ENCODE results near the gene AGAP3. TPM values are rescaled to one million over a fixed set of nuclear protein-coding genes. Genes with fewer than 3 reads are reported as not detected.

The AGAP3 gene
- total and polyA plus RNA-seq, 7 donors, result 27.7 to 89.7 (median 36.4) TPM

DNA sequence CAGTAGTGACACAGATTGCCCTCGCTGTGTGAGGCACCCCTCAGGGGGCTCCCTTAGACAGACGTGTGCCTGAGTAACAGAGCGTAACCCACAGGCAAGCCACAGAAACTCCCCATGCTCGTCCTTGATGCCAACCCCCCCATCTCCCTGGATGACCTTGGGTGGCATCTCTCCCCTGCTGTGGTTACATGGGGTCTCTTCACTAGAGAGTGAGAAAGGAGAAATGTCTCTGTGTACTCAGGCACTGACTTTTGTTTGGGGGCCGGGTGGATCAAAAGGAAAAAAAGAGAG lies 101.9 kb downstream of the AGAP3 start:
- DNase-seq, result no peak
- no peak for TF ChIP-seq POLR2AphosphoS5 (IDR thresholded peaks at IDR 0.05)
- TF ChIP-seq POLR2A (IDR thresholded peaks at IDR 0.05), result no peak
- WGBS, 2 donors, result 50 to 52% methylated on average over 5 of the region's 5 CpGs
- no peaks in the 10 kb centered on the region for H3K4me1 ChIP-seq
- no peak overlapping the region for H3K4me3 ChIP-seq
- intact Hi-C loops (cut with DNase I), result no loop called here
- H3K27ac ChIP-seq, result no peak overlapping the region
- no peaks in the 10 kb centered on the region for H3K36me3 ChIP-seq
- no peaks in the 10 kb centered on the region for H3K9me3 ChIP-seq
- no peaks in the 10 kb centered on the region for H3K27me3 ChIP-seq

DNA sequence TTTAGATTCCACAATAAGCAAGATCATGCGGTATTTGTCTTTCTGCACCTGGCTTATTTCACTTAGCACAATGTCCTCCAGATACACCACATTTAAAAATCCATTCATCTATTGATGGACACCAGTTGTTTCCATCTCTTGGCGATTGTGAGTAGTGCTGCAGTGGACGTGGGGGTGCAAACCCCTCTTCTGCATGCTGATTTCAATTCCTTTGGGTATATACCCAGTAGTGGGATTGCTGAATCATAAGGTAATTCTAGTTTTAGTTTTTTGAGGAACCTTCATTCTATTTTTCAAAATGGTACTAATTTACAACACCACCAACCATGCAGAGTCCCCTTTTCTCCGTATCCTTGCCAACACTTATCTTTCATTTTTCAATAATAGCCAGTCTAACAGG lies 102.8 kb downstream of the AGAP3 start:
- no peak for DNase-seq
- WGBS, 2 donors, result 74 to 79% methylated on average over 4 of the region's 4 CpGs
- Histone ChIP-seq H3K36me3 (no peaks in the 10 kb centered on the region), H3K27ac (no peak overlapping the region), H3K9me3 (no peaks in the 10 kb centered on the region), H3K27me3 (no peaks in the 10 kb centered on the region), H3K4me1 (no peaks in the 10 kb centered on the region), H3K4me3 (no peak overlapping the region)
- TF ChIP-seq, protein P1, sequence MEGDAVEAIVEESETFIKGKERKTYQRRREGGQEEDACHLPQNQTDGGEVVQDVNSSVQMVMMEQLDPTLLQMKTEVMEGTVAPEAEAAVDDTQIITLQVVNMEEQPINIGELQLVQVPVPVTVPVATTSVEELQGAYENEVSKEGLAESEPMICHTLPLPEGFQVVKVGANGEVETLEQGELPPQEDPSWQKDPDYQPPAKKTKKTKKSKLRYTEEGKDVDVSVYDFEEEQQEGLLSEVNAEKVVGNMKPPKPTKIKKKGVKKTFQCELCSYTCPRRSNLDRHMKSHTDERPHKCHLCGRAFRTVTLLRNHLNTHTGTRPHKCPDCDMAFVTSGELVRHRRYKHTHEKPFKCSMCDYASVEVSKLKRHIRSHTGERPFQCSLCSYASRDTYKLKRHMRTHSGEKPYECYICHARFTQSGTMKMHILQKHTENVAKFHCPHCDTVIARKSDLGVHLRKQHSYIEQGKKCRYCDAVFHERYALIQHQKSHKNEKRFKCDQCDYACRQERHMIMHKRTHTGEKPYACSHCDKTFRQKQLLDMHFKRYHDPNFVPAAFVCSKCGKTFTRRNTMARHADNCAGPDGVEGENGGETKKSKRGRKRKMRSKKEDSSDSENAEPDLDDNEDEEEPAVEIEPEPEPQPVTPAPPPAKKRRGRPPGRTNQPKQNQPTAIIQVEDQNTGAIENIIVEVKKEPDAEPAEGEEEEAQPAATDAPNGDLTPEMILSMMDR (IDR thresholded peaks at IDR 0.05), result no peak
- TF ChIP-seq POLR2AphosphoS5 (IDR thresholded peaks at IDR 0.05) (no peak), POLR2A (IDR thresholded peaks at IDR 0.05) (no peak), EP300 (IDR thresholded peaks at IDR 0.05) (no peak)
- intact Hi-C loops (cut with DNase I), result no loop called here

DNA sequence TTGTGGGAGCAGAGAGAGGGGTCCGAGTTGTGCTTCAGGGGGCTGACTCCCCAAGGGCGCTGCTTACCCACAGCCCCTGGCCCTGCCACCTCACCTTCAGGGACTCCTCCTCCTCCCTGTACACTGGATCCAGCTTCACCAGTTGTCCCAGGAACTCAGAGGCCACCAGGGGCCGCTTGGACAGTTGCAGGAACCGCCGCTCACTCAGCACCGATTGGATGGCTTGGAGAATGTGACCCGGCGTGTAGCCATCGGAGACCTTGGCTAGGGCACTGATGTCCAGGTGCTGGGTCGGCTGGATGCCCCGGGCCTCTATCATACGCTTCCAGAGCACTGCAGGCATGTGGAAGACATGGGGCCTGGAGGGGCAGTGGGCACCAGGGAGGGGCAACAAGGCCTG lies 105.3 kb downstream of the AGAP3 start:
- peaks cover 0 to 10% (median 7%) of the 10 kb centered on the region in 3 donors for H3K27me3 ChIP-seq
- H3K4me3 ChIP-seq, result no peak overlapping the region
- no peaks in the 10 kb centered on the region for H3K9me3 ChIP-seq
- no peaks in the 10 kb centered on the region for H3K4me1 ChIP-seq
- intact Hi-C loops (cut with DNase I), result no loop called here
- no peak overlapping the region for H3K27ac ChIP-seq
- 79 to 86% methylated on average over 12 of the region's 12 CpGs for WGBS, 2 donors
- DNase-seq, result no peak
- TF ChIP-seq EP300 (IDR thresholded peaks at IDR 0.05), result no peak
- TF ChIP-seq POLR2A (IDR thresholded peaks at IDR 0.05), result no peak
- TF ChIP-seq, protein P1 (IDR thresholded peaks at IDR 0.05), result no peak
- no peak for TF ChIP-seq POLR2AphosphoS5 (IDR thresholded peaks at IDR 0.05)
- no peaks in the 10 kb centered on the region for H3K36me3 ChIP-seq

DNA sequence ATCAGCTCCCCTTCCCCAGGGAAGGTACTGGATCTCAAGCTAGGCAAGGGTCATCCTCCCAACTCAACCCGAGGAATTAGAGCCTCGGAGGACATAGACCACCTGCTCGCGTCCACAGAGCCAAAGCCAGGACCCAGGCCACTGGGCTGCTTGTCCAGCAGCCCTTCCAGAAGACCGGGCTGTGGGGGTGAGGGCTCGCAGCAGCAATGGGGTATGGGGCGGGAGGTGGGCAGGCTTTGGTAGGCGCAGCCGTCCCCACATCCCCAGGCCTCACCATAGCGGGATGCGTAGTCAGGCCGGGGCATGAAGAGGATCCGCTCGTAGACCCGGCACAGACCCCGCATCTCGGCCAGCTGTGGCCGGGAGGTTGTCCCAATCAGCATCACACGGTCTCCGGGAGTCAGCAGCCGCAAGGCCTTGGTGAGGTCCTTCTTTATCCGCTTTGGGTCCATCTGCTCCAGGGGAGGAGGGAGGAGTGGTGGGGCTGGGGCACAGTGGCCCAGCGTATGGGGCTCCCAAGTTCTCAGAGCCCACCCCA lies 105.8 kb downstream of the AGAP3 start:
- Histone ChIP-seq H3K27ac (no peak overlapping the region), H3K36me3 (no peaks in the 10 kb centered on the region), H3K4me3 (no peak overlapping the region), H3K9me3 (no peaks in the 10 kb centered on the region), H3K27me3 (peaks cover 0 to 10% (median 7%) of the 10 kb centered on the region in 3 donors), H3K4me1 (no peaks in the 10 kb centered on the region)
- DNase-seq, result no peak
- TF ChIP-seq, protein P1 (IDR thresholded peaks at IDR 0.05), result no peak
- no peak for TF ChIP-seq POLR2A (IDR thresholded peaks at IDR 0.05)
- no peak for TF ChIP-seq EP300 (IDR thresholded peaks at IDR 0.05)
- TF ChIP-seq POLR2AphosphoS5 (IDR thresholded peaks at IDR 0.05), result no peak
- WGBS, 2 donors, result 93 to 95% methylated on average over 23 of the region's 23 CpGs
- intact Hi-C loops (cut with DNase I), result no loop called here

DNA sequence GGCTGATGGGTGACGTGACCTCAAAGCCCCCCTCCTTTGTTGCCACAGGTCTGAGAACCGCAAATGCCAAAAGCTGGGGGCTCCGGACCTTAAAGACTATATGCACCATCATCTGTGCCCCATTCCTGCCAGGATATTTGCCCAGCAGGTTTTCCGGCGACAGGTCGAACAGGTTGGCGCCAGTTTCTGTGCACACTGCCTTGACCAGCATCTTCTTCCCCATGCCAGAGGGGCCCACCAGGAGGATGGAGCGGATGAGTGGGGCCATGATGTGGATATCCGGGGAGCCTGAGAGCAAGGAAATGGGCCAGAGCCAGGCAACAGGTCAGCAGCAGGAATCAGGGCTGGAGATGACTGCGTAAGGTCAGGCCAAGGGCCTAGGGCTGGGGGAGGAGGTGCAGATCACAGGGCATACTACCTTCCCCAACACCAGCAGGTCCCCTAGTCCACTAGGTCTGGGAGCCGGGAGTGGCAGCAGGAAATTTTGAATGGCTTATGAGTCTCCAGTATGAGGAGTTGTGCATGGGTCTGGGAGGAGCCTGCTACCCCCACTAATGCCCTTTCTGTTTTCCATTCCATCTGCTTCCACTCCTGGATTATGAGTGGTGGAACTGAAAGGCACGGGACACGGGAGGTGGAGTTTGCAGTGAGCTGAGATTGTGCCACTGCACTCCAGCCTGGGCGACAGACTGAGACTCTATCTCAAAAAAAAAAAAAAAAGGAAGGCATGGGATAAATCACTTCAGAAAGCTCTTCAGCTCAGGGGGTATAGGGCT lies 107.1 kb downstream of the AGAP3 start:
- DNase-seq, result no peak
- Histone ChIP-seq H3K36me3 (no peaks in the 10 kb centered on the region), H3K9me3 (no peaks in the 10 kb centered on the region), H3K4me1 (no peaks in the 10 kb centered on the region), H3K4me3 (no peak overlapping the region), H3K27me3 (peaks cover 0 to 10% (median 7%) of the 10 kb centered on the region in 3 donors), H3K27ac (no peak overlapping the region)
- intact Hi-C loops (cut with DNase I), result no loop called here
- TF ChIP-seq EP300 (IDR thresholded peaks at IDR 0.05) (no peak), POLR2A (IDR thresholded peaks at IDR 0.05) (no peak), POLR2AphosphoS5 (IDR thresholded peaks at IDR 0.05) (no peak)
- TF ChIP-seq, protein P1 (IDR thresholded peaks at IDR 0.05), result no peak
- WGBS, 2 donors, result 89 to 92% methylated on average over 14 of the region's 14 CpGs

Other genes starting within 250 kb of the AGAP3 start
- 1 to 10 TPM in 1 of 4 donors, not detected in 3; 1.4 TPM for gene AOC1, start 234.0 kb upstream of the AGAP3 start, total RNA-seq
- 100 to 1,000 TPM in 1 of 3 donors, 10 to 100 TPM in 2; 30.6 to 155 (median 64.0) TPM for gene AOC1, start 234.0 kb upstream of the AGAP3 start, polyA plus RNA-seq
- gene KCNH2, start 108.2 kb upstream of the AGAP3 start, total RNA-seq, result 100 to 1,000 TPM in 1 of 4 donors, 10 to 100 TPM in 3; 40.6 to 107 (median 85.2) TPM
- 1 to 10 TPM in 2 of 3 donors, under 1 TPM in 1; 0.46 to 7.3 (median 1.2) TPM for gene KCNH2, start 108.2 kb upstream of the AGAP3 start, polyA plus RNA-seq
- gene NOS3, start 95.5 kb upstream of the AGAP3 start, total RNA-seq, result 1 to 10 TPM; 1.3 to 7.2 (median 2.9) TPM
- gene NOS3, start 95.5 kb upstream of the AGAP3 start, polyA plus RNA-seq, result 1 to 10 TPM in 2 of 3 donors, under 1 TPM in 1; 0.23 to 6.1 (median 1.2) TPM
- gene ATG9B, start 62.0 kb upstream of the AGAP3 start, total RNA-seq, result not detected
- 1 to 10 TPM in 2 of 3 donors, not detected in 1; 1.2 to 1.6 TPM for gene ATG9B, start 62.0 kb upstream of the AGAP3 start, polyA plus RNA-seq
- gene ABCB8, start 58.0 kb upstream of the AGAP3 start, total RNA-seq, result 10 to 100 TPM in 3 of 4 donors, 1 to 10 TPM in 1; 9.7 to 20.8 (median 19.5) TPM
- 10 to 100 TPM in 1 of 3 donors, 1 to 10 TPM in 2; 3.0 to 32.8 (median 5.3) TPM for gene ABCB8, start 58.0 kb upstream of the AGAP3 start, polyA plus RNA-seq
- 1 to 10 TPM; 1.8 to 8.6 (median 4.5) TPM for gene ASIC3, start 37.9 kb upstream of the AGAP3 start, total RNA-seq
- 1 to 10 TPM in 2 of 3 donors, under 1 TPM in 1; 0.46 to 3.1 (median 3.0) TPM for gene ASIC3, start 37.9 kb upstream of the AGAP3 start, polyA plus RNA-seq
- 1 to 10 TPM; 6.9 to 8.3 (median 7.7) TPM for gene CDK5, start 28.6 kb upstream of the AGAP3 start, total RNA-seq
- 10 to 100 TPM in 1 of 3 donors, 1 to 10 TPM in 2; 6.0 to 10.6 (median 9.8) TPM for gene CDK5, start 28.6 kb upstream of the AGAP3 start, polyA plus RNA-seq
- 100 to 1,000 TPM in 1 of 4 donors, 10 to 100 TPM in 3; 56.9 to 124 (median 91.7) TPM for gene SLC4A2, start 26.9 kb upstream of the AGAP3 start, total RNA-seq
- 100 to 1,000 TPM in 1 of 3 donors, 10 to 100 TPM in 2; 12.3 to 114 (median 23.4) TPM for gene SLC4A2, start 26.9 kb upstream of the AGAP3 start, polyA plus RNA-seq
- gene FASTK, start 5.7 kb upstream of the AGAP3 start, total RNA-seq, result 10 to 100 TPM; 61.5 to 80.0 (median 69.9) TPM
- 100 to 1,000 TPM in 1 of 3 donors, 10 to 100 TPM in 2; 61.3 to 124 (median 65.0) TPM for gene FASTK, start 5.7 kb upstream of the AGAP3 start, polyA plus RNA-seq
- 10 to 100 TPM; 33.4 to 48.9 (median 41.9) TPM for gene TMUB1, start 3.0 kb upstream of the AGAP3 start, total RNA-seq
- gene TMUB1, start 3.0 kb upstream of the AGAP3 start, polyA plus RNA-seq, result 10 to 100 TPM; 45.0 to 74.6 (median 47.4) TPM
- gene GBX1, start 81.2 kb downstream of the AGAP3 start, total RNA-seq, result not detected
- not detected for gene GBX1, start 81.2 kb downstream of the AGAP3 start, polyA plus RNA-seq
- gene ASB10, start 100.8 kb downstream of the AGAP3 start, total RNA-seq, result not detected
- gene ASB10, start 100.8 kb downstream of the AGAP3 start, polyA plus RNA-seq, result not detected
- gene H2BK1, start 124.0 kb downstream of the AGAP3 start, total RNA-seq, result not detected
- not detected for gene H2BK1, start 124.0 kb downstream of the AGAP3 start, polyA plus RNA-seq
- gene ABCF2, start 140.7 kb downstream of the AGAP3 start, total RNA-seq, result 10 to 100 TPM; 25.8 to 34.6 (median 30.2) TPM
- 10 to 100 TPM; 18.3 to 34.6 (median 19.8) TPM for gene ABCF2, start 140.7 kb downstream of the AGAP3 start, polyA plus RNA-seq
- gene CHPF2, start 146.0 kb downstream of the AGAP3 start, total RNA-seq, result 10 to 100 TPM; 14.3 to 36.3 (median 18.9) TPM
- gene CHPF2, start 146.0 kb downstream of the AGAP3 start, polyA plus RNA-seq, result 10 to 100 TPM in 1 of 3 donors, 1 to 10 TPM in 2; 5.4 to 27.9 (median 5.5) TPM
- gene SMARCD3, start 162.2 kb downstream of the AGAP3 start, total RNA-seq, result 10 to 100 TPM; 38.8 to 63.1 (median 51.6) TPM
- 10 to 100 TPM in 1 of 3 donors, 1 to 10 TPM in 2; 4.2 to 15.6 (median 9.5) TPM for gene SMARCD3, start 162.2 kb downstream of the AGAP3 start, polyA plus RNA-seq